Measurements from ENCODE around the gene ABHD13.

ABHD13 gene

DNA sequence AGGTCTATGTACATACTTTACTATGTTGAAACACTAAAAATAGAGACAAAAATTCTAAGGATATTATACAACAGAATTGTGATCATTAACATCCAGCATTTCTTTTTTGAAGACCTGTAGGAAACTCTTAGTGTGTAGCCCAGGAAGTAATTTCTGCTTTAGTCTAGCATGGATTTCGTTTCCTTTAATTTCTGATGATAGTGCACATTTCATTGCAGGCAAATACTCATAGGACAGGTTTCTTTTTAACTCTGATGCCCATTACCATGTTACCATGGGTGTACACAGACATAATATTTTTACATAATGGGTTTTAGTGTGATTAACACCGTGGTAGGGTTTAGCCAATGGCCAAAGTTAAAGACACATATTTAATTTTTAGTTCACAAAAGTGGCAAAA is 29.9 kb upstream of the ABHD13 start:
- Histone ChIP-seq H3K4me1 (ENCODE audit: insufficient read depth, low read length, severe bottlenecking) (no peaks in the 10 kb centered on the region), H3K4me3 (ENCODE audit: low read depth, low read length, poor library complexity, severe bottlenecking) (no peak overlapping the region), H2AFZ (ENCODE audit: low read length) (no peak overlapping the region), H3K4me2 (ENCODE audit: low read length) (no peak overlapping the region), H3K27ac (ENCODE audit: low read depth, low read length, poor library complexity, severe bottlenecking) (no peak overlapping the region), H3F3A (ENCODE audit: insufficient read depth, low read length) (no peaks in the 10 kb centered on the region), H3K27me3 (ENCODE audit: insufficient read depth, low read length) (no peaks in the 10 kb centered on the region), H3K79me2 (ENCODE audit: insufficient read depth, low read length) (no peaks in the 10 kb centered on the region), H3K9me3 (ENCODE audit: low read length) (no peaks in the 10 kb centered on the region), H4K20me1 (ENCODE audit: insufficient read depth, low read length) (no peaks in the 10 kb centered on the region), H3K36me3 (ENCODE audit: insufficient read depth, low read length) (no peaks in the 10 kb centered on the region), H3K9ac (ENCODE audit: low read length) (no peak overlapping the region), H3K9me2 (ENCODE audit: low read depth, low read length) (no peaks in the 10 kb centered on the region)
- TF ChIP-seq EZH2 (IDR thresholded peaks at IDR 0.05; ENCODE audit: borderline replicate concordance, low read length), result no peak
- TF ChIP-seq, protein P1, sequence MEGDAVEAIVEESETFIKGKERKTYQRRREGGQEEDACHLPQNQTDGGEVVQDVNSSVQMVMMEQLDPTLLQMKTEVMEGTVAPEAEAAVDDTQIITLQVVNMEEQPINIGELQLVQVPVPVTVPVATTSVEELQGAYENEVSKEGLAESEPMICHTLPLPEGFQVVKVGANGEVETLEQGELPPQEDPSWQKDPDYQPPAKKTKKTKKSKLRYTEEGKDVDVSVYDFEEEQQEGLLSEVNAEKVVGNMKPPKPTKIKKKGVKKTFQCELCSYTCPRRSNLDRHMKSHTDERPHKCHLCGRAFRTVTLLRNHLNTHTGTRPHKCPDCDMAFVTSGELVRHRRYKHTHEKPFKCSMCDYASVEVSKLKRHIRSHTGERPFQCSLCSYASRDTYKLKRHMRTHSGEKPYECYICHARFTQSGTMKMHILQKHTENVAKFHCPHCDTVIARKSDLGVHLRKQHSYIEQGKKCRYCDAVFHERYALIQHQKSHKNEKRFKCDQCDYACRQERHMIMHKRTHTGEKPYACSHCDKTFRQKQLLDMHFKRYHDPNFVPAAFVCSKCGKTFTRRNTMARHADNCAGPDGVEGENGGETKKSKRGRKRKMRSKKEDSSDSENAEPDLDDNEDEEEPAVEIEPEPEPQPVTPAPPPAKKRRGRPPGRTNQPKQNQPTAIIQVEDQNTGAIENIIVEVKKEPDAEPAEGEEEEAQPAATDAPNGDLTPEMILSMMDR (IDR thresholded peaks at IDR 0.05; ENCODE audit: low read length), result no peak

DNA sequence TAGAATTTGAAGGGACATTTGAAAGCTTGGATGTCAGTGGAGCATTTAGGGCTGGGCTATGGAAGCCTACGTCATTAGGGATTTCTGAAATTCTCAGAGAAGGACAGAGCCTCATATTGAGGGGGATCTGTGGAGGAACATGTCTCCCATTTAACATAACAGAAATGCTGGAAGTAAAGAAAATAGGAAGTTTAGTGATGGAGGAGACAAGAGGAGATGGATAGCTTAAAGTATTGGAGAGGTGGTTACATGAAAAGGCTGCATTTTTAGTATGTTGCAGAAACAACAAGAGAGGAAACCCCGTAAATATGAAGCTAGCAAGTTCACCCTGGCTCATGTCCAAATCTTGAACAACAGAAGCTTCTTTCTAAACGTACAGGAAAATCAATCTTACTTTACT is 27.3 kb upstream of the ABHD13 start:
- Histone ChIP-seq H3K79me2 (ENCODE audit: insufficient read depth, low read length) (no peaks in the 10 kb centered on the region), H3K27ac (ENCODE audit: low read depth, low read length, poor library complexity, severe bottlenecking) (no peak overlapping the region), H2AFZ (ENCODE audit: low read length) (no peak overlapping the region), H4K20me1 (ENCODE audit: insufficient read depth, low read length) (no peaks in the 10 kb centered on the region), H3F3A (ENCODE audit: insufficient read depth, low read length) (no peaks in the 10 kb centered on the region), H3K9me3 (ENCODE audit: low read length) (peaks cover 13% of the 10 kb centered on the region; the same call in 1 of the 2 replicates), H3K4me1 (ENCODE audit: insufficient read depth, low read length, severe bottlenecking) (no peaks in the 10 kb centered on the region), H3K36me3 (ENCODE audit: insufficient read depth, low read length) (no peaks in the 10 kb centered on the region), H3K9ac (ENCODE audit: low read length) (no peak overlapping the region), H3K9me2 (ENCODE audit: low read depth, low read length) (no peaks in the 10 kb centered on the region), H3K27me3 (ENCODE audit: insufficient read depth, low read length) (no peaks in the 10 kb centered on the region), H3K4me2 (ENCODE audit: low read length) (no peak overlapping the region), H3K4me3 (ENCODE audit: low read depth, low read length, poor library complexity, severe bottlenecking) (no peak overlapping the region)
- TF ChIP-seq, protein P1 (IDR thresholded peaks at IDR 0.05; ENCODE audit: low read length), result no peak
- no peak for TF ChIP-seq EZH2 (IDR thresholded peaks at IDR 0.05; ENCODE audit: borderline replicate concordance, low read length)

DNA sequence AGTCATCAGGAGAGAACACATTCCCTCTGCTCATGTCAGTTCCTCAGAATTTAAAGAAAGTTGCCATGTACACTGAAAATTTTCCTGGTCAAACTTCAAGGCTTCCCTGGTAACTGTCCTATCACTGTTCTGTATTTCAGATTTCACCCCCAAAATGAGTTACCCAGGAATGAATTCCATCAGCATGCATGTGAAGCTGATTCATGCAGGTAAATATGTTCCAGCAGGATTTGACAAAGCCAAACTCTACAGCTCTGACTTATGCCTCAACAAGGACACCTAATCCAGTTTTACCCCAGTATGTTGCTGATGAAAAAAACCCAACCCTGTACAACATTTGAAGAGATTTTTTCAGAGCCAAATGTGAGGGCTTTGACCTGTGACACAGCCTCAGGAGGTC is 24.4 kb upstream of the ABHD13 start:
- Histone ChIP-seq H3K4me3 (ENCODE audit: low read depth, low read length, poor library complexity, severe bottlenecking) (no peak overlapping the region), H2AFZ (ENCODE audit: low read length) (no peak overlapping the region), H3K27me3 (ENCODE audit: insufficient read depth, low read length) (no peaks in the 10 kb centered on the region), H3F3A (ENCODE audit: insufficient read depth, low read length) (no peaks in the 10 kb centered on the region), H3K79me2 (ENCODE audit: insufficient read depth, low read length) (no peaks in the 10 kb centered on the region), H3K36me3 (ENCODE audit: insufficient read depth, low read length) (no peaks in the 10 kb centered on the region), H3K4me2 (ENCODE audit: low read length) (no peak overlapping the region), H3K9me3 (ENCODE audit: low read length) (peaks cover 13% of the 10 kb centered on the region; the same call in 1 of the 2 replicates), H3K4me1 (ENCODE audit: insufficient read depth, low read length, severe bottlenecking) (no peaks in the 10 kb centered on the region), H3K9me2 (ENCODE audit: low read depth, low read length) (no peaks in the 10 kb centered on the region), H4K20me1 (ENCODE audit: insufficient read depth, low read length) (no peaks in the 10 kb centered on the region), H3K27ac (ENCODE audit: low read depth, low read length, poor library complexity, severe bottlenecking) (no peak overlapping the region), H3K9ac (ENCODE audit: low read length) (no peak overlapping the region)
- TF ChIP-seq EZH2 (IDR thresholded peaks at IDR 0.05; ENCODE audit: borderline replicate concordance, low read length), result no peak
- TF ChIP-seq, protein P1 (IDR thresholded peaks at IDR 0.05; ENCODE audit: low read length), result no peak
